A549 (cell line): ENCODE data around the gene AQP2. TPM values are rescaled to one million over a fixed set of nuclear protein-coding genes. Genes with fewer than 3 reads are reported as not detected.

Source experiments
- ATAC-seq, 2 experiments: fragments of 200-7000 bp in 1 of 2; fragments of >200 bp in 1 of 2; cut with Nextera tagmentation in 1 of 2; cut with Tn5 transposase in 1 of 2; 3 replicates each; pipeline versions ENCODE4 v1.8.0 to v1.9.1; 2018 to 2020; ENCODE audit warnings: mild to moderate bottlenecking in 1 of 2, moderate library complexity in 1 of 2
- CTCF ChIA-PET: fragments of 300-600 bp; sonication (Branson Sonifier 250); formaldehyde crosslinking; extraction: SDS; loops from one replicate; lab custom pipeline; 2021; ENCODE audit warnings: antibody characterized with exemption, inconsistent platforms; lab: Yijun Ruan, JAX
- POLR2A ChIA-PET: fragments of 350-600 bp; formaldehyde crosslinking; extraction: SDS; loops from one replicate; lab custom pipeline; 2021; ENCODE audit warnings: antibody characterized with exemption, inconsistent platforms; lab: Yijun Ruan, JAX
- DNase-seq, 2 experiments: peaks; one replicate each; pipeline versions ENCODE4 v3.0.0 to v3.0.0-alpha.2; 2011 to 2016; ENCODE audit warnings: low read depth in 1 of 2, low spot score in 1 of 2
- FAIRE-seq: peaks from 2 replicates; lab custom pipeline; 2011; peaks lifted over from hg19 to GRCh38; lab: Jason Lieb, UNC
- H3K27ac ChIP-seq, 2 experiments: fragments of >200 bp; sonication (Bioruptor Twin); formaldehyde crosslinking; 3 replicates each; pipeline ENCODE4 v1.5.1; 2016 to 2017
- H3K4me1 ChIP-seq: fragments of >200 bp; sonication (Bioruptor Twin); formaldehyde crosslinking; 3 replicates; pipeline ENCODE4 v1.6.1; 2016
- H3K4me2 ChIP-seq: fragments of >200 bp; sonication (Bioruptor Twin); formaldehyde crosslinking; 3 replicates; pipeline ENCODE4 v1.6.1; 2016
- H3K4me3 ChIP-seq: fragments of >200 bp; sonication (Bioruptor Twin); formaldehyde crosslinking; 3 replicates; pipeline ENCODE4 v1.5.1; 2016
- H3K9me3 ChIP-seq: fragments of >200 bp; sonication (Bioruptor Twin); formaldehyde crosslinking; 3 replicates; pipeline ENCODE4 v1.6.1; 2016
- BCL3 ChIP-seq: fragments of >200 bp; sonication (Bioruptor Twin); formaldehyde crosslinking; IDR thresholded peaks from 3 replicates; pipeline ENCODE4 v1.6.1; 2016
- BHLHE40 ChIP-seq: IDR thresholded peaks from 2 replicates; pipeline ENCODE4 v1.6.1; 2012; ENCODE audit warnings: low read depth, low read length, inconsistent platforms
- CBX2 ChIP-seq: fragments of 200-600 bp; sonication (generic); IDR thresholded peaks from 2 replicates; pipeline ENCODE4 v1.6.1; 2016; ENCODE audit warnings: low read depth, mild to moderate bottlenecking, borderline replicate concordance
- CEBPB ChIP-seq, 2 experiments: fragments of >200 bp in 1 of 2; sonication (Bioruptor Twin) in 1 of 2; formaldehyde crosslinking in 1 of 2; IDR thresholded peaks; 2 replicates each; pipeline ENCODE4 v1.6.1; 2012 to 2016
- CHD2 ChIP-seq: fragments of 150-350 bp; IDR thresholded peaks from 2 replicates; pipeline ENCODE4 v1.6.1; 2014; ENCODE audit warnings: low read length; ENCODE audit not compliant: partially characterized antibody
- CHD4 ChIP-seq: fragments of 200-600 bp; sonication (generic); IDR thresholded peaks from 2 replicates; pipeline ENCODE4 v1.6.1; 2016; ENCODE audit warnings: antibody characterized with exemption, mild to moderate bottlenecking, borderline replicate concordance
- EHMT2 ChIP-seq: fragments of 200-600 bp; sonication (generic); IDR thresholded peaks from 2 replicates; pipeline ENCODE4 v1.6.1; 2016; ENCODE audit warnings: antibody characterized with exemption, low read depth, mild to moderate bottlenecking, moderate library complexity
- ESRRA ChIP-seq: fragments of 150-350 bp; IDR thresholded peaks from 2 replicates; pipeline ENCODE4 v1.6.1; 2014; ENCODE audit warnings: mild to moderate bottlenecking, low read length, borderline replicate concordance
- GATA3 ChIP-seq: IDR thresholded peaks from 2 replicates; pipeline ENCODE4 v1.6.1; 2012; ENCODE audit warnings: borderline replicate concordance
- HDAC2 ChIP-seq: fragments of 200-600 bp; sonication (generic); IDR thresholded peaks from 2 replicates; pipeline ENCODE4 v1.6.1; 2016
- HES2 ChIP-seq: fragments of >200 bp; sonication (Bioruptor Twin); formaldehyde crosslinking; IDR thresholded peaks from 2 replicates; pipeline ENCODE4 v1.6.1; 2016
- HEYL ChIP-seq: fragments of 250-450 bp; sonication (Bioruptor Pico); IDR thresholded peaks from 2 replicates; pipeline ENCODE4 v1.8.0; 2021; ENCODE audit warnings: mild to moderate bottlenecking, moderate library complexity
- HOXA7 ChIP-seq: fragments of 250-450 bp; sonication (Bioruptor Pico); IDR thresholded peaks from 2 replicates; pipeline ENCODE4 v1.5.0; 2020; ENCODE audit warnings: mild to moderate bottlenecking, moderate library complexity
- HOXB5 ChIP-seq: fragments of 250-450 bp; sonication (Bioruptor Pico); IDR thresholded peaks from 2 replicates; pipeline ENCODE4 v1.5.0; 2020; ENCODE audit warnings: mild to moderate bottlenecking, moderate library complexity
- KDM1A ChIP-seq: fragments of 200-600 bp; sonication (generic); IDR thresholded peaks from 2 replicates; pipeline ENCODE4 v1.6.1; 2016; ENCODE audit warnings: low read depth, mild to moderate bottlenecking
- MAFK ChIP-seq: fragments of 450-650 bp; IDR thresholded peaks from 2 replicates; pipeline ENCODE4 v1.6.1; 2014; ENCODE audit not compliant: partially characterized antibody
- MAX ChIP-seq: IDR thresholded peaks from 2 replicates; pipeline ENCODE4 v1.6.1; 2012
- NFE2L2 ChIP-seq: fragments of 150-350 bp; conservative IDR thresholded peaks from 2 replicates; pipeline ENCODE4 v1.6.1; 2014; ENCODE audit warnings: low read length
- NR3C1 ChIP-seq: fragments of >200 bp; sonication (Bioruptor Twin); formaldehyde crosslinking; IDR thresholded peaks from 3 replicates; pipeline ENCODE4 v1.6.1; 2017
- PBX3 ChIP-seq: IDR thresholded peaks from 2 replicates; pipeline ENCODE4 v1.6.1; 2012
- PHF8 ChIP-seq: fragments of 200-600 bp; sonication (generic); IDR thresholded peaks from 2 replicates; pipeline ENCODE4 v1.6.1; 2016; ENCODE audit warnings: low read depth, mild to moderate bottlenecking, antibody characterized with exemption, moderate library complexity, borderline replicate concordance
- POLR2AphosphoS2 ChIP-seq: conservative IDR thresholded peaks from 2 replicates; pipeline ENCODE4 v1.6.1; 2012; ENCODE audit warnings: low read length, improper control_type of control experiment, inconsistent platforms
- RAD21 ChIP-seq, 2 experiments: fragments of >200 bp in 1 of 2; sonication (Bioruptor Twin) in 1 of 2; formaldehyde crosslinking in 1 of 2; IDR thresholded peaks in 1 of 2; conservative IDR thresholded peaks in 1 of 2; 2 replicates in 1 of 2; 3 replicates in 1 of 2; pipeline ENCODE4 v1.6.1; 2012 to 2018; ENCODE audit warnings: inconsistent platforms in 1 of 2
- REST ChIP-seq: fragments of 200-600 bp; sonication (generic); IDR thresholded peaks from 2 replicates; pipeline ENCODE4 v1.6.1; 2016; ENCODE audit warnings: antibody characterized with exemption, mild to moderate bottlenecking, moderate library complexity
- RFX5 ChIP-seq: fragments of 450-650 bp; IDR thresholded peaks from 2 replicates; pipeline ENCODE4 v1.7.1; 2014; ENCODE audit warnings: antibody characterized with exemption, mild to moderate bottlenecking, moderate library complexity
- RNF2 ChIP-seq: fragments of 200-600 bp; sonication (generic); IDR thresholded peaks from 2 replicates; pipeline ENCODE4 v1.6.1; 2016; ENCODE audit warnings: low read depth, mild to moderate bottlenecking, antibody characterized with exemption, moderate library complexity, borderline replicate concordance
- SMC3 ChIP-seq: fragments of >200 bp; sonication (Bioruptor Twin); formaldehyde crosslinking; IDR thresholded peaks from 3 replicates; pipeline ENCODE4 v1.6.1; 2018; ENCODE audit warnings: inconsistent platforms
- SREBF2 ChIP-seq: fragments of 450-650 bp; IDR thresholded peaks from 2 replicates; pipeline ENCODE4 v1.6.1; 2014; ENCODE audit warnings: mild to moderate bottlenecking, moderate library complexity
- TP53 ChIP-seq: fragments of 250-450 bp; sonication (Bioruptor Pico); IDR thresholded peaks from 2 replicates; pipeline ENCODE4 v1.5.0; 2021; ENCODE audit warnings: mild to moderate bottlenecking, moderate library complexity
- ZC3H11A ChIP-seq: fragments of 450-650 bp; IDR thresholded peaks from 2 replicates; pipeline ENCODE4 v1.6.1; 2014; ENCODE audit warnings: antibody characterized with exemption, mild to moderate bottlenecking
- WGBS: methylation state at CpG from one replicate; pipeline ENCODE4 v1.1.6; 2017; ENCODE audit errors: missing lambda C conversion rate; 5-methylcytosine and 5-hydroxymethylcytosine counted together
- polyA plus RNA-seq, 4 experiments: library from polyadenylated mRNA; depleted of rRNA in 3 of 4; stranded (reverse); fragments of >200 nt; fragmentation: RNase III in 1 of 4; extraction: RNeasy Plus Mini Kit Qiagen cat#74134 plus additional on column Dnase treatment in 1 of 4; gene quantifications; 2 replicates in 3 of 4; 3 replicates in 1 of 4; pipeline ENCODE4 v1.2.3, GENCODE V29; 2011 to 2017

The AQP2 gene
- polyA plus RNA-seq, 2 of the 4 experiments (the other 2 are of a cell fraction) = not detected

GRCh38 chr12:49967777-49968250, 17.3 kb downstream of the AQP2 start:
- 35% methylated on average over 15 of the region's 15 CpGs for WGBS
- ChIA-PET POLR2A (interaction anchor here (1.1 to 1.4 kb wide), 3 partner anchors 22 to 117 kb away, joined by 3 to 6 read pairs (median 3); partner anchors contain the start of gene SMARCD1), CTCF (interaction anchor here (0.5 to 29.8 kb wide), 66 partner anchors 12 to 498 kb away, joined by 3 to 708 read pairs (median 7); partner anchors contain the start of genes AQP2, ASIC1, CERS5 and COX14)
- FAIRE-seq (no peak), DNase-seq (no peak), ATAC-seq (peak; percentile 11 to 43)
- Histone ChIP-seq H3K4me3 (peak overlapping the region; percentile 49), H3K4me2 (peak overlapping the region; percentile 98), H3K27ac (peak overlapping the region; percentile 18 to 85; a peak in 4 of 6 replicates), H3K4me1 (peaks cover 11% of the 10 kb centered on the region), H3K9me3 (no peaks in the 10 kb centered on the region)
- TF ChIP-seq POLR2AphosphoS2 (no peak), CEBPB (IDR thresholded peaks at IDR 0.05) (no peak), HOXB5 (CRISPR knock-in tag) (no peak), PBX3 (no peak), PHF8 (no peak), BHLHE40 (no peak), CHD4 (no peak), SMC3 (no peak), KDM1A (no peak), CBX2 (no peak), NR3C1 (no peak), HDAC2 (no peak), REST (no peak), HOXA7 (CRISPR knock-in tag) (no peak), SREBF2 (no peak), BCL3 (no peak), ZC3H11A (no peak)

GRCh38 chr12:49968471-49968870, 17.9 kb downstream of the AQP2 start:
- ChIA-PET POLR2A (no interaction called here), CTCF (interaction anchor here (0.5 to 29.8 kb wide), 41 partner anchors 12 to 1388 kb away, joined by 3 to 708 read pairs (median 9); partner anchors contain the start of genes AQP2, ASIC1, CERS5 and COX14)
- Histone ChIP-seq H3K4me1 (peaks cover 4% of the 10 kb centered on the region), H3K4me2 (no peak overlapping the region), H3K4me3 (no peak overlapping the region), H3K9me3 (no peaks in the 10 kb centered on the region), H3K27ac (no peak overlapping the region)
- DNase-seq (no peak), FAIRE-seq (no peak), ATAC-seq (no peak)
- 98% methylated on average over 6 of the region's 6 CpGs for WGBS
- TF ChIP-seq CHD2 (no peak), RNF2 (no peak), SREBF2 (no peak), EHMT2 (no peak), RAD21 (conservative IDR thresholded peaks at IDR 0.05 in 1 of 2, IDR thresholded peaks at IDR 0.05 in 1 of 2) (no peak), RFX5 (no peak), ESRRA (no peak), TP53 (CRISPR knock-in tag) (no peak), MAFK (no peak), HEYL (no peak), NR3C1 (no peak), HES2 (no peak), MAX (no peak), CEBPB (IDR thresholded peaks at IDR 0.05) (no peak), CHD4 (no peak), NFE2L2 (no peak), GATA3 (no peak)
